Naive B cell (primary cell): ENCODE results near the gene HIC1. TPM values are rescaled to one million over a fixed set of nuclear protein-coding genes. Genes with fewer than 3 reads are reported as not detected.

Experiments used
- ATAC-seq, 2 donors: fragments of 150-1000 bp; cut with Tn5 transposase; 2 replicates each; pipeline ENCODE4 v1.10.0; 2021; ENCODE audit warnings: low read depth in 2 of 2, mild to moderate bottlenecking in 2 of 2, moderate library complexity in 2 of 2
- DNase-seq: peaks from one replicate; pipeline ENCODE4 v3.0.0; 2022
- H3K27ac Mint-ChIP-seq, 6 donors: one replicate each; pipeline ENCODE4 v1.8.0; 2020 to 2022; ENCODE audit warnings: mild to moderate bottlenecking in 6 of 6, mixed read lengths in 6 of 6, moderate library complexity in 5 of 6, inconsistent platforms in 2 of 6
- H3K27me3 Mint-ChIP-seq, 3 donors: one replicate each; pipeline ENCODE4 v1.8.0; 2021 to 2022; ENCODE audit warnings: mixed read lengths in 3 of 3, mild to moderate bottlenecking in 1 of 3
- H3K36me3 Mint-ChIP-seq, 2 donors: one replicate each; pipeline ENCODE4 v1.8.0; 2020 to 2022; ENCODE audit warnings: mixed read lengths in 2 of 2, inconsistent platforms in 1 of 2, mild to moderate bottlenecking in 1 of 2
- H3K4me1 Mint-ChIP-seq, 3 donors: one replicate each; pipeline ENCODE4 v1.8.0; 2020 to 2022; ENCODE audit warnings: mixed read lengths in 3 of 3, inconsistent platforms in 1 of 3, mild to moderate bottlenecking in 1 of 3, moderate library complexity in 1 of 3
- H3K4me3 Mint-ChIP-seq, 8 donors: one replicate each; pipeline ENCODE4 v1.8.0; 2020 to 2022; ENCODE audit warnings: mild to moderate bottlenecking in 8 of 8, mixed read lengths in 8 of 8, moderate library complexity in 8 of 8, inconsistent platforms in 2 of 8
- H3K9me3 Mint-ChIP-seq, 7 donors: one replicate each; pipeline ENCODE4 v1.8.0; 2020 to 2022; ENCODE audit warnings: mixed read lengths in 7 of 7, mild to moderate bottlenecking in 5 of 7, inconsistent platforms in 2 of 7, moderate library complexity in 1 of 7
- polyA plus RNA-seq, 6 donors: library from polyadenylated mRNA; unstranded; fragments of 300-500 nt; fragmentation: Illumina TruSeq; gene quantifications; one replicate each; pipeline ENCODE4 v1.2.3, GENCODE V29; 2021; ENCODE audit warnings: low read depth in 6 of 6

HIC1 gene
- polyA plus RNA-seq, 6 donors from 2014 or later = 0.08 to 0.35 (median 0.23) TPM; not detected in 3

DNA sequence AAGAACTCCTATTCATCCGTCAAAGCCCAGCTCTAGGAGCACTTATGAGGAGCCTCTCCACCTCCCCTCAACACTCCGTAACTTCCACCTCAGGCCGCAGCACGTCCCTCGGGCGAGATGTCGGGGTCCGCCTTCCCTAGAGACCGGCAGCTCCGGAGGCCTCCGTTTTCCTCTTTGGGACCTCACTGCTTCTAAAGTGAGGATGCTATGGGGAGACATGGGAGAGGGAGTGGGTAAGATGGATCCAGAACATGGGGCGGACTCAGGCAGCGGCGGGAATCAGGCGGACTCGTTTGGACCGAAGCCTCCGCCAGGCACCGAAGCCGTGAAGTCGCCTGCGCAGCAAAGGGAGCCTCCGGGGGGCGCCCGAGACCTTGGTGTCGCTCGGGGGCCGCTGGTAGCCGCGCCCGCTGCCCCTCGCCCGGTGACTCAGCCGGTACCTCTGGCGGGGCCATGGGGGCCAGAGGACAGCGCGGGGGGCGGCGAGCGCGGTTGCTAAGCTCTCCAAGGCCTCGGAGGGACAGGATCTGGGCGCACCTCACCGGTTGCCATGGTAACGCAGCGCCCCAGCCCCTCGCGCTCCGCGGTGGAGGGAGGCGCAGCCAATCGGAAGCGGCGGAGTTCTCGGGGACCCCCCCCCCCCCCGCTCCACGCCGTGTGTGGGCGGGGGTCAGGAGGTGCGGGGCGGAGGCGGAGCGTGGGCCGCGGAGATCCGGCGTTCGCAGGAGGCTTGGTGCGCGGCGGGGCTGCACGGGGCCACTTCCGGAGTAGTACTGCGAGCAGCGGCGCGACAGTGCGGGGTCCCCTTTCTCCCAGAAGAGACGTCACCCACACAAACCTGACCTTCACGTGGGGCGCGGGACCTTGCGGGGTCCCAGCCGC lies 1.3 kb upstream of the HIC1 start:
- peaks cover 0 to 1% (median 0%) of the 10 kb centered on the region in 7 donors for H3K9me3 Mint-ChIP-seq
- H3K27ac Mint-ChIP-seq = peak overlapping the region in 5 of 6 donors; percentile 70 to 94 (median 77)
- peak overlapping the region; percentile 70 to 87 (median 79) for H3K4me3 Mint-ChIP-seq
- DNase-seq = peak; percentile 66
- no peaks in the 10 kb centered on the region for H3K36me3 Mint-ChIP-seq
- peak; percentile 6 for ATAC-seq
- peaks cover 24 to 32% (median 31%) of the 10 kb centered on the region in 3 donors for H3K4me1 Mint-ChIP-seq
- peaks cover 5 to 21% (median 19%) of the 10 kb centered on the region in 3 donors for H3K27me3 Mint-ChIP-seq

DNA sequence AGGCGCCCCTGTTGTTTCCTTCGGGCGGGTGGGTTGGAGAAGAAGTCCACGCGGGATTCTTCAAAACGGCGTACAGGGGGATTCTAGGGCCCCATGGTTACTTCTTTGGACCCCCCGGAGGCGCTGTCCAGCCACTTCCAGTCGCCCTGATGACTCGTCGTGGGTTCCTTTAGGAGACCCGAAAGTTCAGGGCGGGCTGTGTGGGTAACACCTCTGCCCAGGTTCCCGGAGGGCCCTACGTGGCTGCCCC lies 716 bp upstream of the HIC1 start:
- Mint-ChIP-seq H3K9me3 (peaks cover 0 to 1% (median 0%) of the 10 kb centered on the region in 7 donors), H3K36me3 (no peaks in the 10 kb centered on the region), H3K27ac (peak overlapping the region in 5 of 6 donors; percentile 47 to 86 (median 70)), H3K27me3 (peaks cover 5 to 19% (median 19%) of the 10 kb centered on the region in 3 donors), H3K4me3 (peak overlapping the region in 7 of 8 donors; percentile 62 to 79 (median 70)), H3K4me1 (peaks cover 19 to 31% (median 29%) of the 10 kb centered on the region in 3 donors)
- DNase-seq (no peak), ATAC-seq (no peak)

GRCh38 chr17:2055292-2056205 lies 646 bp downstream of the HIC1 start:
- H3K9me3 Mint-ChIP-seq = peaks cover 0 to 1% (median 0%) of the 10 kb centered on the region in 7 donors
- ATAC-seq = no peak
- peak overlapping the region in 1 of 6 donors; percentile 70 for H3K27ac Mint-ChIP-seq
- DNase-seq = no peak
- peaks cover 0 to 3% of the 10 kb centered on the region in 2 donors for H3K36me3 Mint-ChIP-seq
- H3K4me3 Mint-ChIP-seq = peak overlapping the region in 6 of 8 donors; percentile 69 to 91 (median 78)
- peaks cover 5 to 33% (median 22%) of the 10 kb centered on the region in 3 donors for H3K27me3 Mint-ChIP-seq
- peaks cover 30 to 39% (median 38%) of the 10 kb centered on the region in 3 donors for H3K4me1 Mint-ChIP-seq

GRCh38 chr17:2056206-2057174 lies 1.6 kb downstream of the HIC1 start:
- Mint-ChIP-seq H3K4me1 (peaks cover 31 to 41% (median 37%) of the 10 kb centered on the region in 3 donors), H3K27me3 (peaks cover 5 to 29% (median 18%) of the 10 kb centered on the region in 3 donors), H3K36me3 (peaks cover 0 to 7% of the 10 kb centered on the region in 2 donors), H3K27ac (peak overlapping the region in 1 of 6 donors; percentile 26), H3K4me3 (peak overlapping the region; percentile 62 to 91 (median 76)), H3K9me3 (peaks cover 0 to 1% (median 0%) of the 10 kb centered on the region in 7 donors)
- no peak for DNase-seq
- ATAC-seq = no peak

- H3K9me3 Mint-ChIP-seq = no peaks in the 10 kb centered on the region
- H3K4me1 Mint-ChIP-seq = peaks cover 28 to 36% (median 30%) of the 10 kb centered on the region in 3 donors
- peak overlapping the region in 1 of 8 donors; percentile 73 for H3K4me3 Mint-ChIP-seq
- ATAC-seq = no peak
- H3K27me3 Mint-ChIP-seq = peaks cover 5 to 21% (median 10%) of the 10 kb centered on the region in 3 donors
- H3K27ac Mint-ChIP-seq = no peak overlapping the region
- DNase-seq = no peak
- H3K36me3 Mint-ChIP-seq = peaks cover 6 to 7% of the 10 kb centered on the region in 2 donors
These were observed 2.4 kb downstream of the HIC1 start for GRCh38 chr17:2057175-2057759.

GRCh38 chr17:2057760-2058585 lies 3.1 kb downstream of the HIC1 start:
- Mint-ChIP-seq H3K4me3 (peak overlapping the region; percentile 43 to 73 (median 60)), H3K27ac (peak overlapping the region in 3 of 6 donors; percentile 26 to 49 (median 42)), H3K4me1 (peaks cover 27 to 34% (median 28%) of the 10 kb centered on the region in 3 donors), H3K36me3 (peaks cover 6 to 7% of the 10 kb centered on the region in 2 donors), H3K9me3 (no peaks in the 10 kb centered on the region), H3K27me3 (peaks cover 7 to 26% (median 8%) of the 10 kb centered on the region in 3 donors)
- ATAC-seq = peak in 1 of 2 donors; percentile 6
- DNase-seq = peak; percentile 50

- H3K36me3 Mint-ChIP-seq = peaks cover 7 to 8% of the 10 kb centered on the region in 2 donors
- peak overlapping the region in 3 of 6 donors; percentile 42 to 91 (median 43) for H3K27ac Mint-ChIP-seq
- peak overlapping the region; percentile 73 to 88 (median 82) for H3K4me3 Mint-ChIP-seq
- peaks cover 26 to 32% (median 27%) of the 10 kb centered on the region in 3 donors for H3K4me1 Mint-ChIP-seq
- DNase-seq (peak; percentile 63), ATAC-seq (peak; percentile 53 to 55)
- H3K9me3 Mint-ChIP-seq = no peaks in the 10 kb centered on the region
- H3K27me3 Mint-ChIP-seq = peaks cover 3 to 26% (median 8%) of the 10 kb centered on the region in 3 donors
These were observed 4.0 kb downstream of the HIC1 start for GRCh38 chr17:2058586-2059546.

DNA sequence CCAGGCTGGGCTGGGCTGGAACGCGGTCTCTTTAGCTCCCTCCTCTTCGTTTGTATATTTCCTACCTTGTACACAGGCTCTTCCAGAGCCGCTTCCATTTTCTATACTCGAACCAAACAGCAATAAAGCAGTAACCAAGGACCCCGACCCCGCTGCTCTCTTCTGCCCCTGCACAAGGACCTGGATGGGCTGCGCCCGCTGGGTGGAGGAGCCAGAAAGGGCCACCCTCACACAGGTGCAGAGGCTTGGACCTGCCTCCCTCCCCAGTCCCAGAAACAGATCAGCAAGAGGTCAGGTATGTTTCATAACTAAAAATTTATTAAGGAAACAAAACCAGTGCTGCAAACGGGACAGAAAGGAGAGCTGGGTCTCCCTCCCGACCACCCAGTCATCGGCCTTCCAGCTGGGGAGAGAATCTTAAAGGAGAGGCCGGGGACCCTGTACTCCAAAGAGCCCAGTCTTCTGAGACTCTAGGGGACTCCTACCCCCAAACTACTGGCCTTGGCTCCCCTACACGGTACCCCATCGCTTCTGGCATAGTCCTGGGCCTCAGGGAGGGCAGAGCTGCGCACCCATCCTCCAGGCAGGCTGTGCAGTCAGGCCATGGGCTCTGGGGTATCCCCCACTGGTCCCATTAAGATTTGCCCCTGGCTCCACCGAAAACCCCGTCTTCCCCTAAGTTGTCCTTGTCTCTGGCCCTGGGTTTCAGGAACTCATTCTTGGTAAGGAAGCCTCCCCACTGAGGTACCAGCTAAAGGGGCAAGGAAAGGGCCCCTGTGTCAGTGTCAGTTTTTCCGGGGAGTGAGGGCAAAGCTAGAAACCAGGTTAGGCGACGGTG lies 4.9 kb downstream of the HIC1 start:
- peak overlapping the region; percentile 73 to 88 (median 82) for H3K4me3 Mint-ChIP-seq
- no peak for DNase-seq
- peak overlapping the region in 4 of 6 donors; percentile 43 to 92 (median 80) for H3K27ac Mint-ChIP-seq

DNA sequence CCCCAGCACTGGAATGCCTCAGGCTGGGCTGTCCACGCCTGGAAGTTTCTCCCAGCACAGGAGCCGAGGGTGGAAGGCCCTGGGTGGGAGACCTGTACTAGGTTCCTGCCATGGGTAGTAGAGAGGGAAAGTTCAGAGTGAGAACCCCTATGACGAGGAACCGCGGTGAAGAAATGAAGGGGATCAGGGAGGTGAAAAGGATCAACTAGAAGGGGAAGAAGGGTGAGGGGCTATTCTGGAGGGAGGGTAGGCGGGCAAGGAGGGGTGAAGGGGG lies 5.4 kb downstream of the HIC1 start:
- H3K9me3 Mint-ChIP-seq = no peaks in the 10 kb centered on the region
- H3K27ac Mint-ChIP-seq = peak overlapping the region in 2 of 6 donors; percentile 33 to 91
- ATAC-seq (no peak), DNase-seq (no peak)
- H3K4me3 Mint-ChIP-seq = peak overlapping the region in 5 of 8 donors; percentile 32 to 86 (median 73)
- peaks cover 14 to 16% of the 10 kb centered on the region in 2 donors for H3K36me3 Mint-ChIP-seq
- peaks cover 33 to 40% (median 35%) of the 10 kb centered on the region in 3 donors for H3K4me1 Mint-ChIP-seq
- peaks cover 3 to 23% (median 8%) of the 10 kb centered on the region in 3 donors for H3K27me3 Mint-ChIP-seq

More for the DNA sequence above, 4.9 kb downstream of the HIC1 start:
- H3K27me3 Mint-ChIP-seq = peaks cover 3 to 23% (median 8%) of the 10 kb centered on the region in 3 donors
- H3K36me3 Mint-ChIP-seq = peaks cover 10 to 15% of the 10 kb centered on the region in 2 donors
- ATAC-seq = no peak
- no peaks in the 10 kb centered on the region for H3K9me3 Mint-ChIP-seq
- peaks cover 30 to 37% (median 35%) of the 10 kb centered on the region in 3 donors for H3K4me1 Mint-ChIP-seq
